Skeletal muscle tissue (tissue), 4 donors: ENCODE data around the gene SERPINA5. TPM values are rescaled to one million over a fixed set of nuclear protein-coding genes. Genes with fewer than 3 reads are reported as not detected.

Experiments used
- H3K27ac ChIP-seq: one replicate; pipeline ENCODE4 v1.7.0; 2013; ENCODE audit warnings: mild to moderate bottlenecking, low read depth, low read length, inconsistent platforms
- H3K27me3 ChIP-seq, 3 donors: one replicate each; pipeline ENCODE4 v1.7.0; 2013; ENCODE audit warnings: low read length in 3 of 3; ENCODE audit not compliant: control insufficient read depth in 3 of 3, insufficient read depth in 3 of 3
- H3K36me3 ChIP-seq, 3 donors: one replicate each; pipeline ENCODE4 v1.7.0; 2013; ENCODE audit warnings: low read length in 3 of 3; ENCODE audit not compliant: control insufficient read depth in 3 of 3, insufficient read depth in 3 of 3
- H3K4me1 ChIP-seq, 3 donors: one replicate each; pipeline ENCODE4 v1.7.0; 2013; ENCODE audit warnings: low read length in 3 of 3, mild to moderate bottlenecking in 3 of 3; ENCODE audit not compliant: control insufficient read depth in 3 of 3, insufficient read depth in 3 of 3
- H3K4me3 ChIP-seq, 3 donors: one replicate each; pipeline ENCODE4 v1.7.0; 2013; ENCODE audit warnings: low read length in 3 of 3
- H3K9ac ChIP-seq, 3 donors: one replicate each; pipeline ENCODE4 v1.7.0; 2013; ENCODE audit warnings: low read length in 3 of 3, mild to moderate bottlenecking in 3 of 3, moderate library complexity in 2 of 3, low read depth in 1 of 3
- H3K9me3 ChIP-seq, 3 donors: one replicate each; pipeline ENCODE4 v1.7.0; 2013; ENCODE audit warnings: low read length in 3 of 3; ENCODE audit not compliant: control insufficient read depth in 3 of 3
- total RNA-seq: library from RNA; depleted of rRNA; stranded (reverse); fragments of >200 nt; gene quantifications from one replicate; pipeline ENCODE4 v1.2.3, GENCODE V29; 2014
- donor health status: Osteomylitis.

Gene SERPINA5
- total RNA-seq, 1 donor from 2014 or later = 0.52 TPM

DNA sequence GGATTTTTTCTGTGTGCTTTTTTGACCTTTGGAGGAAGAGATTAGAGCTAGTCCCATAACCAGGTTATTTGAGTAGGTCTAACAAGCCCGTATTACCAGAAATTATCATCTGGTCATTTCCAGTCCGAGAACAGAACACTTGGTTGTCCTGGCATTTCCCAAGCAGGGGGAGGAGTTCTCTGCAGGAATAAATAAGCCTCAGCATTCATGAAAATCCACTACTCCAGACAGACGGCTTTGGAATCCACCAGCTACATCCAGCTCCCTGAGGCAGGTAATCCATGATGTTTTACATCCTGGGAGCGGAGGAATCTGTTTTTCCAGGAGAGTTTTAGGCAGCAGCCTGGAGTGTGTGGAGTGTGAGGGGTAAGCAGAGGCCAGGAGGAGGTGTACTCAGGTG is 30.9 kb downstream of the SERPINA5 start, which contains the start of gene SERPINA3:
Gene SERPINA3 (plus strand): TSS at position 218 of the 400 bp plus-strand sequence. CDS start 2,051 bp downstream, outside the sequence.
- Histone ChIP-seq H3K27me3 (no peaks in the 10 kb centered on the region), H3K9ac (no peak within 1 kb of the TSS), H3K27ac (no peak within 1 kb of the TSS), H3K9me3 (peaks cover 0 to under 1% (median 0%) of the 10 kb centered on the region in 3 donors), H3K4me1 (no peaks in the 10 kb centered on the region), H3K4me3 (no peak within 1 kb of the TSS), H3K36me3 (no peaks in the 10 kb centered on the region)

DNA sequence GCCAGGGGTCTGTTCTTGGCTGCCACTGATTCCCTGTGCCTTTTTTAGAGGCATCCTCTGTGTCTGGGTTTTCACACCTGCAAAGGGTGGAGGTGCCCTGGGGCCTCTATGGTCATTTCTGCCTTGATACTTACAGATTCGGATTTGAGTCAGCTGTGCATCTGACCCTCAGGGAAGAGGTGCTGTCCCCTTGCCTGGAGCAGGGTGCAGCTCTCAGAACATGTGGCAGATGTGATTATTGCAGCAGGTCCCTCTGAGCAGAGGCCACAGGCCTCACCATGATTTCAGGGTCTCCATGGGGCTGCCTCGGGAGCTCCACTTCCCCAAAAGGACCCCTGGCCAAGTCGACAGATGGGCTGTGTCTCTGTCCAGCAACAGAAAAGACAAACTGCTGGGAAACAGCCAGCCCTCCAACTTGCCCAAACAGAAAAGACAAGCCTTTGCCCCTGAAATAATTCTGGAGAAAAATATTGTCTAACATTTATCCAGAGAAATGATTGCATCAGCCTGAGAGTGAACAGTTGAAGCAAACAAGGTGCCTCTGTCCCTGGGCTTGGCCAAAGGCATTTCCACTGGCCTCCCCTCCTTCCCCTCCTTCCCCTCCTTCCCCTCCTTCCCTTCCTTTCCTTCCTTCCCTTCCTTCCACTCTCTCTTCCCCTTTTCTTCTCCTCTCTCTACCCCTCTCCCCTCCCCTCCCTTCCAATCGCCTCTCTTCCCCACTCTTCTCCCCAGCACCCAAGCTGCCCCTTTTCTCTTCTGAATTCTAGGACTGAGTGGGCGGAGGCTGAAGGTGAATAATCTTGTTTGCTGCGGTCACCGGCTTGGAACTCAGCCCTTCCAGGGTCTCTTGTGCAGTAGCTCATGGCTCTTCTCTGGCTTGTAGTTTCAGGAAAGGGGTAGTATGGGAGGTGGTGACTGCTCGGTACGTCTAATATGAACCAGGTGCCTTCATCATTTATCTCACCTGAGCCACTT is 31.6 kb downstream of the SERPINA5 start:
- H3K27ac ChIP-seq = no peak overlapping the region
- peaks cover 0 to 6% (median 2%) of the 10 kb centered on the region in 3 donors for H3K9me3 ChIP-seq
- no peaks in the 10 kb centered on the region for H3K27me3 ChIP-seq
- no peaks in the 10 kb centered on the region for H3K36me3 ChIP-seq
- H3K9ac ChIP-seq = no peak overlapping the region
- H3K4me3 ChIP-seq = no peak overlapping the region
- H3K4me1 ChIP-seq = no peaks in the 10 kb centered on the region

DNA sequence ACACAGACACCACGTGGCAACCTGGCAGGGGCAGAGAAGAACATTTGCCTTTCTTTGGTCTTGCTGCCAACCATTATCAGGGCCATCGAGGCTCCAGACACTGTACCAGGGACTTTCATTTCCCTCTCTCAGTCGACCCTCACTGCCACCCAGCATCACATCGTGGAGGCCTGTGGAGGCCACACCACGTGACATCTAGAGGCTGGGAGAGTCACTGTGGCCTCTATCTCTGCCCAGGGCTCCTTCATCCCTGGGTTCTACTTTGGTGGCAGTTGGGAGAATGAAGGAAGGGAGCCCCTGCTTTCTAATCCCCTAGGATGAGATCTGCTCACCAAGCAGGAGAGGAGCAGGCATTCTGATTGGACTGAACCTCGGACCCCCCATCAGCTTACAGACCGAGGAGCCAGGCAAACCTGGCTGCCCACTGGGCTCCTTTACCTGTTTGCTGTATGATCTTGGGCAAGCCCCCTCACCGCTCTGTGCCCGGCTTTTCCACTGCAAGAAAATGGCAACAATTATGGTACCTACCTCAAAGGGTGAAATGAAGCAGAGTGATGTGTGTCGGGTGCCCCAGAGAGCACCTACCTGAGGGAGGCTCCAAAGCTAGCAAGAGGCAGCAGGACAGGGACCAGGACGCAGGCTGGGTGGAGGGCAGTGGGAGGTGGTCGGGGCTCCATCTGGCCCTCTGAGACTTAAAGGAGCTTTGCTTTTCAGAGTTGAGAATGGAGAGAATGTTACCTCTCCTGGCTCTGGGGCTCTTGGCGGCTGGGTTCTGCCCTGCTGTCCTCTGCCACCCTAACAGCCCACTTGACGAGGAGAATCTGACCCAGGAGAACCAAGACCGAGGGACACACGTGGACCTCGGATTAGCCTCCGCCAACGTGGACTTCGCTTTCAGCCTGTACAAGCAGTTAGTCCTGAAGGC is 32.8 kb downstream of the SERPINA5 start:
- H3K36me3 ChIP-seq = no peaks in the 10 kb centered on the region
- H3K9me3 ChIP-seq = peaks cover 6 to 16% (median 12%) of the 10 kb centered on the region in 3 donors
- H3K9ac ChIP-seq = no peak overlapping the region
- no peak overlapping the region for H3K4me3 ChIP-seq
- no peaks in the 10 kb centered on the region for H3K27me3 ChIP-seq
- no peak overlapping the region for H3K27ac ChIP-seq
- no peaks in the 10 kb centered on the region for H3K4me1 ChIP-seq

DNA sequence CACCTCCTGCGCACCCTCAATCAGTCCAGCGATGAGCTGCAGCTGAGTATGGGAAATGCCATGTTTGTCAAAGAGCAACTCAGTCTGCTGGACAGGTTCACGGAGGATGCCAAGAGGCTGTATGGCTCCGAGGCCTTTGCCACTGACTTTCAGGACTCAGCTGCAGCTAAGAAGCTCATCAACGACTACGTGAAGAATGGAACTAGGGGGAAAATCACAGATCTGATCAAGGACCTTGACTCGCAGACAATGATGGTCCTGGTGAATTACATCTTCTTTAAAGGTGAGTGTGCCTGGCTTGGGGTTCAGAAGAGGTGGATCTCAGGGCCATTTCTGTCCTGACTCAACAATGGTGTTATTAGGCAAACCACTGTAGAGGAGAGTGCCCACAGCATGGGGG is 33.6 kb downstream of the SERPINA5 start:
- Histone ChIP-seq H3K9me3 (peaks cover 7 to 16% (median 13%) of the 10 kb centered on the region in 3 donors), H3K27me3 (no peaks in the 10 kb centered on the region), H3K4me1 (no peaks in the 10 kb centered on the region), H3K36me3 (no peaks in the 10 kb centered on the region), H3K9ac (no peak overlapping the region), H3K4me3 (no peak overlapping the region), H3K27ac (no peak overlapping the region)

DNA sequence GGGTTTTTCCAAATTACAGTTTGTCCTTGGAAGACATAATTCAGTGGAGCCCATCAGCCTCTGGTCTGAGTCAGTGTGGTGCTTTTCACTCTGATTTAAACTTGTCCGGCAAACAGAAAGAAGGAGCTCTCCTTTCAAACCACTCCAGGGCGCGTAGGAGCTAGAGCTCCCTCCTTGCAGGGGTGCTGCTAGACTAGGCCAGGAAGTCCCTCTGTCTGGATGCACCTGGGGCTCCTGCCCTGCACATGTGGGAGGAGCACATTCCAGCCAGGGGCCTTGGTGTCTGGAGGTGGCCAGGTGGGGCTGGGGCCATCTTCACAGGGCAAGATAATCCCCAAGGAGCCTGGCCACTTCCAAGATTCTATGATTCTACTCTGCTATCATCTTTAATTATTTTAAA is 34.0 kb downstream of the SERPINA5 start:
- H3K36me3 ChIP-seq = no peaks in the 10 kb centered on the region
- H3K4me1 ChIP-seq = no peaks in the 10 kb centered on the region
- H3K27ac ChIP-seq = no peak overlapping the region
- H3K9me3 ChIP-seq = peaks cover 7 to 16% (median 13%) of the 10 kb centered on the region in 3 donors
- no peak overlapping the region for H3K4me3 ChIP-seq
- no peaks in the 10 kb centered on the region for H3K27me3 ChIP-seq
- no peak overlapping the region for H3K9ac ChIP-seq

DNA sequence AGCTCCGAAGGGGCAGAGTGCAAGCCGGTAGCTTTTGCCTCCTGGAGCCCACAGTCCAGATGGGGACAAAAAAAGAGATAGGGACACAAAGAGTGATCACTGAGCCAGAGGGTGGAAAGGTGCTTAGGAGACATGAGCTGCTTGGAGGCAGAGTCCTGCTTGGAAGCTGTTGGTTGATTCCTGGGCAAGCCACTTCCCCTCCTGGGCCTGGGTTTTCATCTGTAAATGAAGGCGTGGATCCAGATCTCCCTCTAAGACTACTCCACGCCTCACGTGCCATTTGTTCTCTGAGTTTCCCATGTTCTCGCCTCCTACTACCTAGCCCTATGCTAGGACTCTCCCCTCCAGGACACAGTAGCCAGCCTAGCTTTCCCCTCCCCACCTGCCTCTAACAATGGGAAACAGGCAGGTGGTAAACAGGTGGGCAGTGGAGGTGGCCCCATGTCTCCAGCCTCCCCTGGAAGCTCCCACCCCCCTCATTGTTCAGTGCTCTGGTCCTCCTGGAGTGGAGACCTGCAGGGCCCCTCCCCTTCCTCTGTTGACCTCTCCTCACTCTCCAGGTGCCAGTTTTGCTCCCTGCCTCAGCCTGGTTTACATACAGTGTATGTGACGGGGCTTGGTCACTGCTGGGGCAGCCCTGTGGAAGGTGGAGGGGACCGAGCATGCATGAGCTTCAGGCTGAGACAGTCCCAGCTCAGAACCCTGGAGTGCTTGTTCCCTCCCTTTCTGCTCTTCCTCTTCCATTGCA is 34.8 kb downstream of the SERPINA5 start:
- Histone ChIP-seq H3K36me3 (no peaks in the 10 kb centered on the region), H3K9ac (no peak overlapping the region), H3K4me3 (no peak overlapping the region), H3K9me3 (peaks cover 7 to 16% (median 13%) of the 10 kb centered on the region in 3 donors), H3K27me3 (no peaks in the 10 kb centered on the region), H3K27ac (no peak overlapping the region), H3K4me1 (no peaks in the 10 kb centered on the region)

DNA sequence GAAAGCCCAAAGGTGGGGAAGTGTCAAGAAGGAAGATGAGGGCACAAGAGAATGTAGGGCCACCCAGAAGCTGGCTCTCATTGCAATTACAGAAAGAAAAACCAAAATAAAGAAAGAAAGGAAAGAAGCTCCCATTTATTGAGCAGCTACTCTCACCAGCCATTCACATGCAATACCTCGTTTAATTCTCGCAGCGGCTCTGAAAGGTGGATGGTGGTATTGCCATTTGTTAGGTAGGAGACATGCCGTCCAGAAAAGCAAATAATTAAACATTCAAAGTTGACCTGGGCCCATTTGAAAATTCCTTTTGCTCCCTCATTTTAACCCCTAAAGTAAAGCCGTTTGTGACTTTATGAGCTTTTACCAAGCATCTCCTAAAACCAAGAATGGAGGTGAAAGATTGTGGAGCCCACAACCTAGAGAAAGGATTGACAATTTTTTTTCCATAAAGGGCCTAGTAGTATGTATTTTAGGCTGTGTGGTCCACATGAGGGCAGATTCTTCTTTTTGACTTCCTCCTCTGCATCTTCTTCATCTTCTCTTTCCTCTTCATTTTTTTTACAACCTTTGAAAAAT is 36.2 kb downstream of the SERPINA5 start:
- H3K9ac ChIP-seq = no peak overlapping the region
- H3K4me3 ChIP-seq = no peak overlapping the region
- H3K9me3 ChIP-seq = peaks cover 7 to 16% (median 13%) of the 10 kb centered on the region in 3 donors
- no peaks in the 10 kb centered on the region for H3K36me3 ChIP-seq
- peaks cover 0 to 2% (median 0%) of the 10 kb centered on the region in 3 donors for H3K27me3 ChIP-seq
- H3K4me1 ChIP-seq = no peaks in the 10 kb centered on the region
- H3K27ac ChIP-seq = no peak overlapping the region

DNA sequence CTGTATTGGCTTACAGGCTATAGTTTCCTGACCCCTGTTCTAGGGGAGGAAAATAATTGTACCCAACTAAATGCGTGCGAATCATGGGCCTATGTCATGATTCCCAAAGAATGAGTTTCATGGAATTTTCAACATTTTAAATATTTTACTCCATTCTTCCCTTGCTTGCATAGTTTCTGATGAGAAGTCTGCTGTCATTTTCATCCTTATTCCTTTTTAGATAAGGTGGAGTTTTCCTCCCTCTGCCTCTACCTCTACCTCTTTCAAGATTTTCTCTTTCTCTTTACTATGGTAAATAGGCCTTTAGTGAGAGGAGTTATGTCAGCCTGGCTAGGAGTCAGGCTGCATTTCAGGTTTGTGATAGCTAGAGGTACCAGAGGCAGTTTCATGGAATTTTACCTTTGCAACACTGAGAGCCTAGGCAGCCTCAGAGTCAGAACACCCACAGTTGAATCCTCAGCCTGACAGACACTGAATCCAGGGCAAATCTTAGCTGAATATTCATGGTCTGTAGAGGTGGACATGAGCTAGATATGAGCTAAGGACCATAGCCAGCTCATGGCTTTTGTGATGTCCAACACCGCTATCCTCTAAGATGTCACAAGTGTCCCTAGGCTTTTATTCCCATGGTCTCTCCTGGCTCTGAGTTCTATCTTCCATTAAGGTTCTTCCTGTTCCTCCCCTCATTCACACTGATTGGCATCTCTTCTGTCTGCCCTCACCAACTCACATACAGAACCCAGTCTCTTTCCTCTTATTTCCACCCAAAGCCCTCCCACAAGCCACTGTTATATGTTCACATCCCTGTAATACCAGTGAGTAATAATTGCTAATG is 37.0 kb downstream of the SERPINA5 start:
- H3K9me3 ChIP-seq = peaks cover 7 to 16% (median 13%) of the 10 kb centered on the region in 3 donors
- H3K4me3 ChIP-seq = no peak overlapping the region
- no peaks in the 10 kb centered on the region for H3K36me3 ChIP-seq
- H3K27ac ChIP-seq = no peak overlapping the region
- H3K27me3 ChIP-seq = peaks cover 0 to 3% (median under 1%) of the 10 kb centered on the region in 3 donors
- no peaks in the 10 kb centered on the region for H3K4me1 ChIP-seq
- H3K9ac ChIP-seq = no peak overlapping the region
